HepG2 (cell line): ENCODE results near the gene GPN1. TPM values are rescaled to one million over a fixed set of nuclear protein-coding genes. Genes with fewer than 3 reads are reported as not detected.
A peak's percentile ranks its signal among the peaks of the same experiment; 100 is the strongest.
"Not testable (repeated sequence)": the region's sequence is repeated elsewhere in the genome, so short reads cannot be mapped to it uniquely, and the experiment has no call there.

Experiments used
- ATAC-seq: fragments of 200-7000 bp; cut with Tn5 transposase; 3 replicates; pipeline ENCODE4 v1.9.1; 2020; ENCODE audit warnings: mild to moderate bottlenecking, moderate library complexity
- BruUV-seq: library from RNA; stranded (reverse); fragments of 400-500 nt; replicated peaks from 2 replicates; lab custom pipeline; 2021; lab: Mats Ljungman, UMichigan
- CTCF ChIA-PET: fragments of 300-600 bp; formaldehyde crosslinking; extraction: SDS; loops from one replicate; lab custom pipeline; 2021; ENCODE audit warnings: low total read pairs, inconsistent platforms, low intra/inter-chr PET ratio; lab: Yijun Ruan, JAX
- POLR2A ChIA-PET: fragments of 350-600 bp; sonication (Branson Sonifier 250); formaldehyde crosslinking; loops from one replicate; lab custom pipeline; 2020; ENCODE audit warnings: antibody characterized with exemption, inconsistent platforms; lab: Yijun Ruan, JAX
- DNase-seq: peaks from one replicate; pipeline ENCODE4 v3.0.0-alpha.2; 2015; ENCODE audit warnings: low spot score
- FAIRE-seq: peaks from 3 replicates; lab custom pipeline; 2011; peaks lifted over from hg19 to GRCh38; lab: Jason Lieb, UNC
- H2AFZ ChIP-seq: one replicate; pipeline ENCODE4 v1.6.1; 2011; ENCODE audit warnings: low read length, inconsistent platforms
- H3K27ac ChIP-seq: fragments of 300-600 bp; 3 replicates; pipeline ENCODE4 v1.8.0; 2011; ENCODE audit warnings: mixed run types, mild to moderate bottlenecking, mixed read lengths, low read length, inconsistent platforms; ENCODE audit not compliant: insufficient read depth; ENCODE audit errors: extremely low read length
- H3K27me3 ChIP-seq, 2 experiments: fragments of 200-600 bp in 1 of 2; 2 replicates in 1 of 2; 3 replicates in 1 of 2; pipeline versions ENCODE4 v1.6.0 to v1.8.0; 2011; ENCODE audit warnings: low read length in 2 of 2, mild to moderate bottlenecking in 2 of 2, moderate library complexity in 2 of 2, inconsistent platforms in 1 of 2; ENCODE audit not compliant: insufficient read depth in 2 of 2, control insufficient read depth in 1 of 2
- H3K36me3 ChIP-seq, 2 experiments: fragments of 200-600 bp in 1 of 2; replicated peaks in 1 of 2; 2 replicates in 1 of 2; 3 replicates in 1 of 2; pipeline versions ENCODE4 v1.5.1 to v1.8.0; 2011; ENCODE audit warnings: low read length in 2 of 2, inconsistent platforms in 1 of 2; ENCODE audit not compliant: insufficient read depth in 2 of 2, control insufficient read depth in 1 of 2
- H3K4me1 ChIP-seq: 2 replicates; pipeline ENCODE4 v1.5.1; 2012; ENCODE audit warnings: low read length, inconsistent platforms; ENCODE audit not compliant: insufficient read depth
- H3K4me2 ChIP-seq: 2 replicates; pipeline ENCODE4 v1.6.0; 2011; ENCODE audit warnings: low read depth, low read length, inconsistent platforms
- H3K4me3 ChIP-seq, 3 experiments: fragments of 200-600 bp in 1 of 3; sonication (generic), shearing (Covaris generic) in 1 of 3; replicated peaks in 1 of 3; 2 replicates each; pipeline ENCODE4 v1.5.1; 2011 to 2016; ENCODE audit warnings: low read length in 3 of 3, inconsistent platforms in 2 of 3, low read depth in 2 of 3, mild to moderate bottlenecking in 2 of 3, control low read depth in 1 of 3, mixed read lengths in 1 of 3; ENCODE audit not compliant: insufficient read depth in 1 of 3
- H3K79me2 ChIP-seq: one replicate; pipeline ENCODE4 v1.6.1; 2011; ENCODE audit warnings: low read length, inconsistent platforms; ENCODE audit not compliant: insufficient read depth
- H3K9ac ChIP-seq: 2 replicates; pipeline ENCODE4 v1.6.0; 2011; ENCODE audit warnings: mild to moderate bottlenecking, low read depth, low read length, inconsistent platforms; ENCODE audit not compliant: insufficient read depth
- H3K9me3 ChIP-seq: 2 replicates; pipeline ENCODE4 v1.5.1; 2012; ENCODE audit warnings: mild to moderate bottlenecking, low read length
- H4K20me1 ChIP-seq: 2 replicates; pipeline ENCODE4 v1.6.0; 2011; ENCODE audit warnings: inconsistent platforms, mild to moderate bottlenecking, low read length, moderate library complexity; ENCODE audit not compliant: insufficient read depth
- MIER3 ChIP-seq: IDR thresholded peaks from 2 replicates; pipeline ENCODE4 v1.6.1; 2016; ENCODE audit warnings: missing compliant biosample characterization, borderline replicate concordance
- POLR2G ChIP-seq: fragments of 200-400 bp; formaldehyde crosslinking; IDR thresholded peaks from 2 replicates; pipeline ENCODE4 v1.6.1; 2018; ENCODE audit warnings: mild to moderate bottlenecking, low read depth, low read length, moderate library complexity
- ZMYM4 ChIP-seq: sonication (generic); formaldehyde crosslinking; IDR thresholded peaks from 2 replicates; pipeline ENCODE4 v1.8.1; 2023; ENCODE audit warnings: mild to moderate bottlenecking, missing genetic modification reagents
- WGBS: methylation state at CpG from one replicate; pipeline ENCODE4 v1.1.6; 2017; ENCODE audit warnings: low lambda C conversion rate; 5-methylcytosine and 5-hydroxymethylcytosine counted together
- in situ Hi-C: cut with HindIII; loops from 2 replicates; pipeline ENCODE4 v1.10.0; 2017; ENCODE audit warnings: low pct_unique_long_range_greater_than_20kb; ENCODE audit not compliant: extremely low pct_ligation_motif_present
- intact Hi-C: fragments of 100-400 bp; cut with micrococcal nuclease; formaldehyde crosslinking; loops from one replicate; pipeline ENCODE4 v1.10.0; 2022; ENCODE audit not compliant: unreplicated experiment
- polyA plus RNA-seq, 8 experiments: library from polyadenylated mRNA; depleted of rRNA in 3 of 8; stranded (reverse) in 7 of 8; unstranded in 1 of 8; fragments of >200 nt; fragmentation: Illumina TruSeq in 4 of 8; extraction: Trizol in 4 of 8; gene quantifications; 2 replicates each; pipeline versions ENCODE4 v1.2.1 to v1.2.3, GENCODE V29; 2011 to 2016; ENCODE audit warnings: low read depth in 4 of 8, missing spikeins in 1 of 8, mixed read lengths in 1 of 8; ENCODE audit not compliant: insufficient read depth in 1 of 8
- total RNA-seq, 5 experiments: library from RNA; depleted of rRNA; stranded (reverse); fragments of >200 nt; fragmentation: Illumina TruSeq; extraction: Trizol; gene quantifications; 2 replicates each; pipeline ENCODE4 v1.2.3, GENCODE V29; 2016; ENCODE audit warnings: low read depth in 1 of 5
- TF ChIP-seq, protein P1 (sequence below): sonication (generic); formaldehyde crosslinking; IDR thresholded peaks from 2 replicates; pipeline ENCODE4 v1.5.1; 2020; ENCODE audit warnings: mild to moderate bottlenecking, missing genetic modification reagents, moderate library complexity
- TF ChIP-seq, protein P2 (sequence below): sonication (generic); formaldehyde crosslinking; IDR thresholded peaks from 2 replicates; pipeline ENCODE4 v1.4.0; 2020; ENCODE audit warnings: mild to moderate bottlenecking, low read depth, missing genetic modification reagents

GPN1 gene
- total and polyA plus RNA-seq, 2 of the 13 experiments (the other 11 are each of a cell fraction or from before 2014, with no cell fraction given), result 54.5 to 62.7 TPM

DNA sequence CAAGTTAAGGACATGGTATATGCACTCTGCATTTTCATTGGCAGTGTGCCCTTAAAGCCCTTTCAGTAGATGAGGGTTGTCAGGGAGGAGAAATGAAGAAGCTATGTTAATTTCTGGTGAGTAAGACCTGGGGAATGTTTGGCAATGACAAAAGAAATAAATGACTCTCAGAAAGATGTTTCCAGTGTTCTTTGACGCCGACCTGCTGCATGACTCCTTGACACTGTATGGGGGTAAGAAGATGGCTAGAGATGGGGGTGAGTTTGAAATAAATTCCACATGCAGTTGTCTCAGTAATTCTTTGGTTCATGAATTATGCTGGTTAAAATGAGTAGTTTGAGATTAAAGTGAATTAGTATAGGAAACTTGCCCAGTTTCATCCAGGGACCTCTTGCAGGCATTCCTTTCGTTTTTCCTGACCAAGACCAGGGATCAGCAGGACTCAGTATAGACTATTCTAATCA is 5.9 kb upstream of the GPN1 start (continued):
- TF ChIP-seq, protein P1, sequence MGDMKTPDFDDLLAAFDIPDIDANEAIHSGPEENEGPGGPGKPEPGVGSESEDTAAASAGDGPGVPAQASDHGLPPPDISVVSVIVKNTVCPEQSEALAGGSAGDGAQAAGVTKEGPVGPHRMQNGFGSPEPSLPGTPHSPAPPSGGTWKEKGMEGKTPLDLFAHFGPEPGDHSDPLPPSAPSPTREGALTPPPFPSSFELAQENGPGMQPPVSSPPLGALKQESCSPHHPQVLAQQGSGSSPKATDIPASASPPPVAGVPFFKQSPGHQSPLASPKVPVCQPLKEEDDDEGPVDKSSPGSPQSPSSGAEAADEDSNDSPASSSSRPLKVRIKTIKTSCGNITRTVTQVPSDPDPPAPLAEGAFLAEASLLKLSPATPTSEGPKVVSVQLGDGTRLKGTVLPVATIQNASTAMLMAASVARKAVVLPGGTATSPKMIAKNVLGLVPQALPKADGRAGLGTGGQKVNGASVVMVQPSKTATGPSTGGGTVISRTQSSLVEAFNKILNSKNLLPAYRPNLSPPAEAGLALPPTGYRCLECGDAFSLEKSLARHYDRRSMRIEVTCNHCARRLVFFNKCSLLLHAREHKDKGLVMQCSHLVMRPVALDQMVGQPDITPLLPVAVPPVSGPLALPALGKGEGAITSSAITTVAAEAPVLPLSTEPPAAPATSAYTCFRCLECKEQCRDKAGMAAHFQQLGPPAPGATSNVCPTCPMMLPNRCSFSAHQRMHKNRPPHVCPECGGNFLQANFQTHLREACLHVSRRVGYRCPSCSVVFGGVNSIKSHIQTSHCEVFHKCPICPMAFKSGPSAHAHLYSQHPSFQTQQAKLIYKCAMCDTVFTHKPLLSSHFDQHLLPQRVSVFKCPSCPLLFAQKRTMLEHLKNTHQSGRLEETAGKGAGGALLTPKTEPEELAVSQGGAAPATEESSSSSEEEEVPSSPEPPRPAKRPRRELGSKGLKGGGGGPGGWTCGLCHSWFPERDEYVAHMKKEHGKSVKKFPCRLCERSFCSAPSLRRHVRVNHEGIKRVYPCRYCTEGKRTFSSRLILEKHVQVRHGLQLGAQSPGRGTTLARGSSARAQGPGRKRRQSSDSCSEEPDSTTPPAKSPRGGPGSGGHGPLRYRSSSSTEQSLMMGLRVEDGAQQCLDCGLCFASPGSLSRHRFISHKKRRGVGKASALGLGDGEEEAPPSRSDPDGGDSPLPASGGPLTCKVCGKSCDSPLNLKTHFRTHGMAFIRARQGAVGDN, result no peak
- no peak for TF ChIP-seq ZMYM4 (CRISPR knock-in tag)
- TF ChIP-seq, protein P2, sequence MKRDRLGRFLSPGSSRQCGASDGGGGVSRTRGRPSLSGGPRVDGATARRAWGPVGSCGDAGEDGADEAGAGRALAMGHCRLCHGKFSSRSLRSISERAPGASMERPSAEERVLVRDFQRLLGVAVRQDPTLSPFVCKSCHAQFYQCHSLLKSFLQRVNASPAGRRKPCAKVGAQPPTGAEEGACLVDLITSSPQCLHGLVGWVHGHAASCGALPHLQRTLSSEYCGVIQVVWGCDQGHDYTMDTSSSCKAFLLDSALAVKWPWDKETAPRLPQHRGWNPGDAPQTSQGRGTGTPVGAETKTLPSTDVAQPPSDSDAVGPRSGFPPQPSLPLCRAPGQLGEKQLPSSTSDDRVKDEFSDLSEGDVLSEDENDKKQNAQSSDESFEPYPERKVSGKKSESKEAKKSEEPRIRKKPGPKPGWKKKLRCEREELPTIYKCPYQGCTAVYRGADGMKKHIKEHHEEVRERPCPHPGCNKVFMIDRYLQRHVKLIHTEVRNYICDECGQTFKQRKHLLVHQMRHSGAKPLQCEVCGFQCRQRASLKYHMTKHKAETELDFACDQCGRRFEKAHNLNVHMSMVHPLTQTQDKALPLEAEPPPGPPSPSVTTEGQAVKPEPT (CRISPR knock-in tag), result no peak
- TF ChIP-seq, all 625 proteins: peak for 0

DNA sequence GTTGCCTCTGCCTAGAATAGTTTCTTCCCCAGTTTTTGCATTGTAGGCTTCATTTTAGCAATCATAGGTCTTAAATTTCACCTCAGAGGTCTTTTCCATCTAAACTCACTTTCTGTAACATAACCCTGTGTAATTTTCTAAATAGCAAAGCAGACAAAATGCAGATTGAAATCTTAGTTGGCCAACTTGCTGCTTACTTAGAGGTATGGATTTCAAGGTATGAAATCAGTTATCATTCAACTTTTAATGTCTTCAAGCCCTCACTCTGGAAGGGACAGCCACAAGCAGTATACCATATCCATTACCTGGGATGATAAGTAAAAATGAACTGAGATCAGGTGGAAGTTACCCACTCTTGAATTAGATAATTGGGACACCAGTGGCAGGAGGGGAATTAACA is 3.9 kb upstream of the GPN1 start:
- Histone ChIP-seq H2AFZ (no peak overlapping the region), H3K79me2 (peaks cover 10% of the 10 kb centered on the region), H3K9ac (no peak overlapping the region), H3K27me3 (no peaks in the 10 kb centered on the region; a peak in 1 of 5 replicates), H3K36me3 (peaks cover 17 to 26% of the 10 kb centered on the region in 2 experiments), H4K20me1 (no peaks in the 10 kb centered on the region), H3K9me3 (no peaks in the 10 kb centered on the region), H3K4me1 (peaks cover 15% of the 10 kb centered on the region), H3K27ac (no peak overlapping the region), H3K4me3 (no peak overlapping the region), H3K4me2 (no peak overlapping the region)
- ATAC-seq (no peak), DNase-seq (no peak), FAIRE-seq (no peak)
- no TSS peak for BruUV-seq
- intact Hi-C loops (loop anchor here (5.0 kb wide), 1 partner anchor 37 kb away; the partner anchor contains the start of genes SLC4A1AP and SUPT7L), in situ Hi-C loops (no loop called here)
- CTCF ChIA-PET, result no interaction called here
- POLR2A ChIA-PET, result no interaction called here
- peak; percentile 39; the same call in 1 of the 2 replicates for TF ChIP-seq POLR2G
- TF ChIP-seq MIER3, result no peak

DNA sequence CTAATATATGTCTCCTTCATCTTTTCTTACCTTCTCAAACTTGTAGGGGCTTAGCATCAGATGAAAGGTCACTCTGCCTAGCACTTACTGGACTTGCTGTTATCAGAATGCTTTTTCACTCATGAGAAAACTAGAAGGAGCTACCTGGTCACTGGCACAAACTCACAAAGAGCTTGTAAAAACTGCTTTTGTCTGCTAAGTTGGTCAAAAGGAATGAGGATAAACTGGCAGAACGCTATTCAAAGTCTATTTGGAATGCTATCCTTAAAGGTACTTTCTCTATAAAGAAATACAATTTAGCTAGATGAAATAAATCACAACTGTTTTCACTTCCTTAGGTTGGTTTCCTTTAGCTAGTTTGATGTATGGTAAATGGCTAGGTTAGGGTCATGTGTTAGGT is 2.5 kb upstream of the GPN1 start:
- H3K27ac ChIP-seq, H3K27me3 ChIP-seq, FAIRE-seq, H3K4me3 ChIP-seq, H2AFZ ChIP-seq, ATAC-seq, BruUV-seq, H4K20me1 ChIP-seq, H3K9ac ChIP-seq, H3K79me2 ChIP-seq, DNase-seq, POLR2A ChIA-PET, H3K4me2 ChIP-seq, in situ Hi-C loops, H3K9me3 ChIP-seq, CTCF ChIA-PET: not testable (repeated sequence)
- H3K36me3 ChIP-seq, result peaks cover 11 to 22% of the 10 kb centered on the region in 2 experiments
- peaks cover 24% of the 10 kb centered on the region for H3K4me1 ChIP-seq
- WGBS, result 93% methylated on average over 1 of the region's 1 CpG
- intact Hi-C loops, result loop anchor here (5.0 kb wide), 1 partner anchor 36 kb away; the partner anchor contains the start of genes SLC4A1AP and SUPT7L
